ENCODE results near the gene CCDC146. TPM values are rescaled to one million over a fixed set of nuclear protein-coding genes. Genes with fewer than 3 reads are reported as not detected.

Gene CCDC146
- total RNA-seq, 4 donors from 2014 or later, result 11.9 to 16.1 (median 15.5) TPM

GRCh38 chr7:77269360-77270093 lies 147.1 kb downstream of the CCDC146 start:
- no peak for TF ChIP-seq CTCF (IDR thresholded peaks at IDR 0.05; ENCODE audit: low read depth)

- TF ChIP-seq CTCF (IDR thresholded peaks at IDR 0.05; ENCODE audit: low read depth), result no peak
Observed at GRCh38 chr7:77270094-77270480, 147.7 kb downstream of the CCDC146 start.

- no peak for TF ChIP-seq CTCF (IDR thresholded peaks at IDR 0.05; ENCODE audit: low read depth)
Observed at GRCh38 chr7:77271766-77272165, 149.4 kb downstream of the CCDC146 start.

- no peak for TF ChIP-seq CTCF (IDR thresholded peaks at IDR 0.05; ENCODE audit: low read depth)
Observed at GRCh38 chr7:77276120-77276519, 153.7 kb downstream of the CCDC146 start.

GRCh38 chr7:77281780-77282478 lies 159.5 kb downstream of the CCDC146 start:
- no peak for TF ChIP-seq CTCF (IDR thresholded peaks at IDR 0.05; ENCODE audit: low read depth)

GRCh38 chr7:77282897-77283296 lies 160.5 kb downstream of the CCDC146 start:
- TF ChIP-seq CTCF (IDR thresholded peaks at IDR 0.05; ENCODE audit: low read depth), result no peak

- TF ChIP-seq CTCF (IDR thresholded peaks at IDR 0.05; ENCODE audit: low read depth), result no peak
Observed at GRCh38 chr7:77284005-77284404, 161.6 kb downstream of the CCDC146 start.
